Mesendoderm (in vitro differentiated cells): ENCODE data around the gene KIF6.

ENCODE experiments used
- DNase-seq: peaks from one replicate; pipeline ENCODE4 v3.0.0; 2013
- H2AK5ac ChIP-seq: 2 replicates; pipeline ENCODE4 v1.6.1; 2013; ENCODE audit warnings: low read length, inconsistent platforms
- H2BK120ac ChIP-seq: 2 replicates; pipeline ENCODE4 v1.6.1; 2013; ENCODE audit warnings: low read depth, mild to moderate bottlenecking, low read length, moderate library complexity, mixed read lengths
- H2BK15ac ChIP-seq: replicated peaks from 2 replicates; pipeline ENCODE4 v1.6.1; 2013; ENCODE audit warnings: low read depth, mild to moderate bottlenecking, moderate library complexity
- H2BK5ac ChIP-seq: 2 replicates; pipeline ENCODE4 v1.6.1; 2013; ENCODE audit warnings: low read length, inconsistent platforms
- H3K18ac ChIP-seq: 2 replicates; pipeline ENCODE4 v1.6.1; 2013; ENCODE audit warnings: mild to moderate bottlenecking, low read length, mixed read lengths
- H3K23ac ChIP-seq: one replicate; pipeline ENCODE4 v1.6.1; 2013; ENCODE audit warnings: low read length
- H3K27ac ChIP-seq: 2 replicates; pipeline ENCODE4 v1.5.1; 2013; ENCODE audit warnings: low read depth, mild to moderate bottlenecking, inconsistent platforms, low read length, moderate library complexity
- H3K27me3 ChIP-seq: 2 replicates; pipeline ENCODE4 v1.6.1; 2013; ENCODE audit warnings: low read length, control low read depth, mild to moderate bottlenecking, inconsistent platforms; ENCODE audit not compliant: insufficient read depth, poor library complexity
- H3K36me3 ChIP-seq: 2 replicates; pipeline ENCODE4 v1.6.1; 2013; ENCODE audit warnings: low read length, inconsistent platforms; ENCODE audit not compliant: control insufficient read depth, insufficient read depth
- H3K4ac ChIP-seq: one replicate; pipeline ENCODE4 v1.6.1; 2013; ENCODE audit warnings: low read depth, mild to moderate bottlenecking, low read length, moderate library complexity
- H3K4me1 ChIP-seq: 2 replicates; pipeline ENCODE4 v1.6.1; 2013; ENCODE audit warnings: low read depth, low read length, inconsistent platforms; ENCODE audit not compliant: control insufficient read depth
- H3K4me2 ChIP-seq: 2 replicates; pipeline ENCODE4 v1.6.1; 2013; ENCODE audit warnings: low read length
- H3K4me3 ChIP-seq: 2 replicates; pipeline ENCODE4 v1.5.1; 2013; ENCODE audit warnings: mild to moderate bottlenecking, low read length
- H3K56ac ChIP-seq: one replicate; pipeline ENCODE4 v1.6.1; 2013; ENCODE audit warnings: low read length
- H3K79me1 ChIP-seq: 2 replicates; pipeline ENCODE4 v1.6.1; 2013; ENCODE audit warnings: low read length, inconsistent platforms
- H3K79me2 ChIP-seq: 2 replicates; pipeline ENCODE4 v1.6.1; 2013; ENCODE audit warnings: mild to moderate bottlenecking, low read length; ENCODE audit not compliant: control insufficient read depth, insufficient read depth
- H3K9ac ChIP-seq: 2 replicates; pipeline ENCODE4 v1.6.1; 2013; ENCODE audit warnings: low read length, inconsistent platforms
- H4K5ac ChIP-seq: one replicate; pipeline ENCODE4 v1.6.1; 2013; ENCODE audit warnings: low read length
- H4K8ac ChIP-seq: one replicate; pipeline ENCODE4 v1.6.1; 2013; ENCODE audit warnings: low read depth, mild to moderate bottlenecking, control low read depth, low read length, moderate library complexity
- WGBS: extraction: QIAGEN DNeasy Blood & Tissue Kit; methylation state at CpG from one replicate; pipeline ENCODE4 v1.1.7; 2013; ENCODE audit warnings: low lambda C conversion rate, missing lambda C conversion rate; ENCODE audit not compliant: insufficient coverage; ENCODE audit errors: extremely low coverage; 5-methylcytosine and 5-hydroxymethylcytosine counted together

KIF6 gene

DNA sequence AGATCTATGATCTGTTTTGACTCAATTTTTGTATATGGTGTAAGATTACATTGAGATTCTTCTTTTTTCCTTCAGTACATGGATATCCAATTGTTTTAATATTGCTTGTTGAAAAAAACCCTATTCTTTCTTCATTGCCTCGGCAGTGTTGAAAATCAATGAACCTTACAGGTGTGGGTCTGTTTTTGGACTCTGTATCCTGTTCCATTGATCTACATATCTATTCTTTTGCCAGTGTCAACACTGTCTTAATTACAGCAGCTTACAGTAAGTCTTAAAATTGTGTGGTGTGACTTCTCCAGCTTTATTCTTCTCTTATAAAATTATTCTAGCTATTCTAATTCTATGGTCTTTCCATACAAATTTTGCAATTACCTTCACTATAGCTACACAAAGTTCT, 320.9 kb downstream of the KIF6 start:
- Histone ChIP-seq H2BK5ac (no peak overlapping the region), H3K56ac (no peak overlapping the region), H3K18ac (no peak overlapping the region), H3K4ac (no peak overlapping the region), H4K8ac (no peak overlapping the region), H3K36me3 (no peaks in the 10 kb centered on the region), H3K79me2 (no peaks in the 10 kb centered on the region), H2BK15ac (no peak overlapping the region), H2AK5ac (no peak overlapping the region), H3K23ac (no peak overlapping the region), H4K5ac (no peak overlapping the region), H3K27me3 (no peaks in the 10 kb centered on the region), H3K4me3 (no peak overlapping the region), H3K79me1 (no peaks in the 10 kb centered on the region), H3K27ac (no peak overlapping the region), H2BK120ac (no peak overlapping the region), H3K9ac (no peak overlapping the region), H3K4me1 (no peaks in the 10 kb centered on the region), H3K4me2 (no peak overlapping the region)
- WGBS, result no CpG with 5 or more reads among the region's 1 CpG
- no peak for DNase-seq

DNA sequence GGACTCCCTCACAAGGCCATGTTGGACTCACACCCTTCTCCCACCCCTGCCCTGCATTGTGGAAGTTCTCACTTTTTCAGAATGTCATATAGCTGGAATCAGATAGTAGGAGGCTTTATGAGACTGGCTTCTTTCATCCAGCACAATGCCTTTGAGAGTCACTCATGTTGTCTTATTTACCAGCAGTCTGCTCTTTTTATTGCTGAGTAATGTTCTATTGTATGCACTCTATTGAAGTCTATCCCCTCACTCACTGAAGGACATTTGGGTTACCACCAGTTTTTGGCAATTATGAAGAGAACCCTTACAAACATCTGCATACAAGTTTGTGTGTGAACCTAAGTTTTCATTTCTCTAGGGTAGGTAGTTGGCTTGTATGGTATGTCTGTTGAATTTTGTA, 321.9 kb downstream of the KIF6 start:
- Histone ChIP-seq H3K9ac (no peak overlapping the region), H4K5ac (no peak overlapping the region), H2BK5ac (no peak overlapping the region), H3K4ac (no peak overlapping the region), H2BK15ac (no peak overlapping the region), H3K56ac (no peak overlapping the region), H4K8ac (no peak overlapping the region), H3K36me3 (no peaks in the 10 kb centered on the region), H3K23ac (no peak overlapping the region), H3K27ac (no peak overlapping the region), H2AK5ac (no peak overlapping the region), H3K18ac (no peak overlapping the region), H3K79me2 (no peaks in the 10 kb centered on the region), H3K4me1 (no peaks in the 10 kb centered on the region), H3K4me2 (no peak overlapping the region), H3K27me3 (no peaks in the 10 kb centered on the region), H3K79me1 (no peaks in the 10 kb centered on the region), H2BK120ac (no peak overlapping the region), H3K4me3 (no peak overlapping the region)
- no peak for DNase-seq

DNA sequence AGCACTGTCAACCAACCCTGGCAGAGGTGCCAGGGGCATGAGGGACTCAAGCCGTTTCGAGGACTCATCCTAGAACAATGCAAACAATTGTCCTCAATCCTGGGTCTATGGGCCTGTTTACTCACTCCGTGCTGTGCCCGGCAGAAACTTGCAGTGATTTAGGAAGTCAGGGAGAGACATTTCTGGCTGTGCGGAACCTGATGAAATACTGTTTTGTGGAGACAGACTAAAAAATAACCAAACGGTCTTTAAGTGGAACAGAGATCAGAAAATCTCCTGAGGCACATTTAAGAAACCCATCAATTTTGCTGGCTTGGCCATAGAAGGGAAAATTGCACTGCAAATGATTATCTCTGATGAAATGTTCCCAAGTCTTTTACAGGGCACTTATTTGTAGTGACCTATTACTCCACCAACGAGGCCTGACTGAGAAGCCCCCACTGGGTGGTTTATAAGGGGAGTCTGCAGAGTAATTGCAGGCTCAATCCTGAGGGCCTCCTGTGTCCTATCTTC, 322.9 kb downstream of the KIF6 start:
- Histone ChIP-seq H2AK5ac (no peak overlapping the region), H3K79me1 (no peaks in the 10 kb centered on the region), H3K9ac (no peak overlapping the region), H2BK120ac (no peak overlapping the region), H3K18ac (no peak overlapping the region), H3K79me2 (no peaks in the 10 kb centered on the region), H3K4me3 (no peak overlapping the region), H3K4me2 (no peak overlapping the region), H4K5ac (no peak overlapping the region), H3K23ac (no peak overlapping the region), H3K27ac (no peak overlapping the region), H3K36me3 (no peaks in the 10 kb centered on the region), H4K8ac (no peak overlapping the region), H3K4me1 (no peaks in the 10 kb centered on the region), H2BK5ac (no peak overlapping the region), H3K27me3 (no peaks in the 10 kb centered on the region), H2BK15ac (no peak overlapping the region), H3K56ac (no peak overlapping the region), H3K4ac (no peak overlapping the region)
- no peak for DNase-seq
- WGBS, result no CpG with 5 or more reads among the region's 7 CpGs

DNA sequence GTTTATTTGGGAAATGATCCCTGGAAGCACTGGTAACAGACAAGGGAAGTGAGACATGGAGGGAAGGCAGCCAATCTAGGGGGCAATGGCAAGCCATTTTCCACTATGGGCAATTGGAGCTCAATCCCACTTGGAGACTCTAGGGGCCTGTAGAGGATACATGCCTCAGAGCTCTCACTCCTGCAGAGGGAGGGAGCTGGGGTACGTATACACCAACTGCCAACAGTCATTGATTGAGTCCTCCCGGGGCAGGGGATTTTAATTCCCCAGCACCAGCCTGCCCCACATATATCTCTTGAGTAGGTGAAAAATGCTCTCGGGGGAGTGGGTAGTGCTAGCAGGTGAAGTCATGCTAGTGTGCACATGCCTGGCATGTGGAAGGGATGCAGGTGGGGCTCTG, 323.8 kb downstream of the KIF6 start:
- Histone ChIP-seq H3K27me3 (no peaks in the 10 kb centered on the region), H3K4ac (no peak overlapping the region), H3K4me3 (no peak overlapping the region), H4K8ac (no peak overlapping the region), H3K79me2 (no peaks in the 10 kb centered on the region), H4K5ac (no peak overlapping the region), H3K4me2 (no peak overlapping the region), H2BK5ac (no peak overlapping the region), H3K23ac (no peak overlapping the region), H3K18ac (no peak overlapping the region), H3K56ac (no peak overlapping the region), H3K27ac (no peak overlapping the region), H2AK5ac (no peak overlapping the region), H2BK15ac (no peak overlapping the region), H3K9ac (no peak overlapping the region), H2BK120ac (no peak overlapping the region), H3K79me1 (no peaks in the 10 kb centered on the region), H3K4me1 (no peaks in the 10 kb centered on the region), H3K36me3 (no peaks in the 10 kb centered on the region)
- no CpG with 5 or more reads among the region's 3 CpGs for WGBS
- DNase-seq, result no peak

DNA sequence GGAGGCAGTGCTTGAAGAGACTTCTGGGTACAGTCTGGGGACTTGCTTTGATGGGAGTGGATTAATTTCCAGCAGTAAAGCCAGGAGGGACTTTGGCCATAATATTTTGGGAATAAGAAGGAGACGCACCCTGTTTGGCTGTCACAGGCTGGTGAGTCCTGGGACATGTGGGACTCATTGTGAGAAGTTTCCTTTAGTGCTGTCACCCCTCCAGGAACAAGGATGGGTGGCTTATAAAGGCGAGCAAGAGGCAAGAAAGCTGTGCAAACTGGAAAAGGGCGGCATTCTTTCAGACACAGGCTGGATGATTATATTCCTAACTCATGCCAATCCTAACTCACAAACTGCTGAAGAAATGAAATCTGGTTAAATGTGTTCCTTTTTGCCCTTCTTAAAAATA, 325.2 kb downstream of the KIF6 start:
- no peak overlapping the region for H3K56ac ChIP-seq
- no peak overlapping the region for H3K4me3 ChIP-seq
- no peaks in the 10 kb centered on the region for H3K79me2 ChIP-seq
- no peak overlapping the region for H3K23ac ChIP-seq
- H4K5ac ChIP-seq, result no peak overlapping the region
- no peak overlapping the region for H2BK5ac ChIP-seq
- H2BK15ac ChIP-seq, result no peak overlapping the region
- H3K4me1 ChIP-seq, result no peaks in the 10 kb centered on the region
- H2BK120ac ChIP-seq, result no peak overlapping the region
- H3K79me1 ChIP-seq, result no peaks in the 10 kb centered on the region
- WGBS, result no CpG with 5 or more reads among the region's 3 CpGs
- no peak overlapping the region for H3K4ac ChIP-seq
- no peak overlapping the region for H4K8ac ChIP-seq
- no peaks in the 10 kb centered on the region for H3K36me3 ChIP-seq
- no peak overlapping the region for H2AK5ac ChIP-seq
- H3K18ac ChIP-seq, result no peak overlapping the region
- H3K4me2 ChIP-seq, result no peak overlapping the region
- no peak for DNase-seq
- H3K9ac ChIP-seq, result no peak overlapping the region
- H3K27me3 ChIP-seq, result no peaks in the 10 kb centered on the region
- H3K27ac ChIP-seq, result no peak overlapping the region

DNA sequence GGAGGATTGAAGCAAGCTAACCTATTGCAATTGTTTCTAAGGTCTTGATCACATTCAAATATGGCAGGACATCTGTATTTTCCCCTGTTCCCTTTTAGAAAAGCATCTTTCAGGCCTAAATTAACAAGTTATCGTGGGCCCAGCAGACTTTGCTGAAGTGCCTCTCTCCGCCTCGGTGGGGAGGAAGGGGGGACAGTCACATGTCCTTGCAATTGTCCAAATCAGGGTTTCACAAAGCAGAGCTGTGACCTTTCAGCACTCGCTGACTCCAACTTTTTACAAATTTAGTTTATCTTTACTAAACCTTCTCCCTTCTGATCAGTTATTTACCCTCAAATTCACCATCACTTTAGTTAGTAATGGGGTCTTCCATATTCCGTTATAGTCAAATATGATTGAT, 328.4 kb downstream of the KIF6 start:
- WGBS, result no CpG with 5 or more reads among the region's 5 CpGs
- Histone ChIP-seq H2BK15ac (no peak overlapping the region), H2BK5ac (no peak overlapping the region), H4K5ac (no peak overlapping the region), H4K8ac (no peak overlapping the region), H3K27me3 (no peaks in the 10 kb centered on the region), H3K4me2 (no peak overlapping the region), H3K79me1 (no peaks in the 10 kb centered on the region), H3K4ac (no peak overlapping the region), H3K9ac (no peak overlapping the region), H3K36me3 (no peaks in the 10 kb centered on the region), H2AK5ac (no peak overlapping the region), H3K4me1 (no peaks in the 10 kb centered on the region), H3K23ac (no peak overlapping the region), H2BK120ac (no peak overlapping the region), H3K4me3 (no peak overlapping the region), H3K56ac (no peak overlapping the region), H3K27ac (no peak overlapping the region), H3K79me2 (no peaks in the 10 kb centered on the region), H3K18ac (no peak overlapping the region)
- DNase-seq, result no peak
